Measurements from ENCODE around the gene AGBL4. TPM values are rescaled to one million over a fixed set of nuclear protein-coding genes. Genes with fewer than 3 reads are reported as not detected.

The AGBL4 gene
- total RNA-seq, 1 experiment from 2014 or later, result 0.33 TPM

GRCh38 chr1:48500541-48501450 lies 1523.0 kb downstream of the AGBL4 start:
- no peak overlapping the region for H3K4me2 ChIP-seq (ENCODE audit: low read length)
- ChIA-PET CTCF (no interaction called here), POLR2A (ENCODE audit: unreplicated experiment) (no interaction called here)
- ATAC-seq, result no peak
- H3K9me2 ChIP-seq (replicated peaks; ENCODE audit: low read length), result no peaks in the 10 kb centered on the region
- no peaks in the 10 kb centered on the region for H4K20me1 ChIP-seq (ENCODE audit: low read length)
- H3K4me1 ChIP-seq (ENCODE audit: insufficient read depth, low read length), result no peaks in the 10 kb centered on the region
- H3K9ac ChIP-seq (ENCODE audit: low read length), result no peak overlapping the region
- H3K79me2 ChIP-seq (ENCODE audit: low read length), result no peaks in the 10 kb centered on the region
- H3K27me3 ChIP-seq (ENCODE audit: low read length), result no peaks in the 10 kb centered on the region
- H2AFZ ChIP-seq (ENCODE audit: low read length), result no peak overlapping the region
- TF ChIP-seq EZH2phosphoT487 (IDR thresholded peaks at IDR 0.05; ENCODE audit: borderline replicate concordance, low read length), result no peak
- TF ChIP-seq CTCF (conservative IDR thresholded peaks at IDR 0.05; ENCODE audit: low read depth, low read length), result no peak
- no peak for TF ChIP-seq EZH2 (IDR thresholded peaks at IDR 0.05; ENCODE audit: low read length, unreplicated experiment)
- no peaks in the 10 kb centered on the region for H3K9me3 ChIP-seq (ENCODE audit: low read length)
- no TSS peak for BruUV-seq (replicated peaks)
- H3K27ac ChIP-seq (ENCODE audit: low read length), result no peak overlapping the region
- no peak overlapping the region for H3K4me3 ChIP-seq (ENCODE audit: low read length)
- intact Hi-C loops (cut with micrococcal nuclease), result no loop called here
- no peaks in the 10 kb centered on the region for H3K36me3 ChIP-seq (ENCODE audit: low read depth, low read length)
- DNase-seq, result no peak
- H3F3A ChIP-seq (ENCODE audit: low read length, unreplicated experiment), result no peaks in the 10 kb centered on the region

DNA sequence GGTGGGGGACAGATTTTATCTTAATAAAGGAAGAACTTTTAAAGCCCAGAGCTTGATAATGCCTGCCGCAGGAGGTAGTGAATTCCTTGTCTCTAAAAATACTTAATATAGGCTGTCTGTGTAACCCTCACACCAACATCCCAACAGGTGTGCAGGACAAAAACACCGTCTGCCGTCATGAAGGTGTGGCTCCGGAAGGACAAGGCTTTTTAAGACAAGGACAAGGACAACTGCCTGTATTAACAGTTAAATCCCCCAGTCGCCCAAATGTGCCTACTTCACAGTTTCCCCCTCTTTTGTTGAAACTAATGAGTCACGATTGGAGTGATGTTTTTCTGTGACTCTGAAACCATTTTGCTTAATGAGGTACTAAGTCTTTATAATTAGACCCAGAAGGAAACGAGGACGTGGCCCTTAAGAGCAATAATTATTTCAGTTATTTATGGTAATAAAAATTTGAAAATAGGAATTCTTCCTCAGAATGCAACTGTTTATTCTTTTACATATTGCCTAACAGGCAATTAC lies 1524.5 kb downstream of the AGBL4 start:
- intact Hi-C loops (cut with micrococcal nuclease), result loop anchor here (2.0 to 10.0 kb wide), 2 partner anchors 26 to 394 kb away; partner anchors contain the start of gene SPATA6

More for the DNA sequence above, 1524.5 kb downstream of the AGBL4 start:
- ATAC-seq, result no peak
- Histone ChIP-seq H3K79me2 (ENCODE audit: low read length) (no peaks in the 10 kb centered on the region), H3K9me2 (replicated peaks; ENCODE audit: low read length) (no peaks in the 10 kb centered on the region), H3K9me3 (ENCODE audit: low read length) (no peaks in the 10 kb centered on the region), H3K4me1 (ENCODE audit: insufficient read depth, low read length) (peaks cover 5% of the 10 kb centered on the region), H3K36me3 (ENCODE audit: low read depth, low read length) (no peaks in the 10 kb centered on the region), H3F3A (ENCODE audit: low read length, unreplicated experiment) (no peaks in the 10 kb centered on the region), H3K4me2 (ENCODE audit: low read length) (no peak overlapping the region), H4K20me1 (ENCODE audit: low read length) (no peaks in the 10 kb centered on the region), H3K27ac (ENCODE audit: low read length) (no peak overlapping the region), H3K9ac (ENCODE audit: low read length) (no peak overlapping the region), H2AFZ (ENCODE audit: low read length) (no peak overlapping the region), H3K27me3 (ENCODE audit: low read length) (no peaks in the 10 kb centered on the region), H3K4me3 (ENCODE audit: low read length) (no peak overlapping the region)
- no TSS peak for BruUV-seq (replicated peaks)
- no peak for TF ChIP-seq CTCF (conservative IDR thresholded peaks at IDR 0.05; ENCODE audit: low read depth, low read length)
- TF ChIP-seq EZH2 (IDR thresholded peaks at IDR 0.05; ENCODE audit: low read length, unreplicated experiment), result no peak
- no peak for TF ChIP-seq EZH2phosphoT487 (IDR thresholded peaks at IDR 0.05; ENCODE audit: borderline replicate concordance, low read length)
- DNase-seq, result no peak
- CTCF ChIA-PET, result interaction anchor here (1.8 kb wide), 1 partner anchor 143 kb away, joined by 20 read pairs; no protein-coding TSS in a partner anchor
- POLR2A ChIA-PET (ENCODE audit: unreplicated experiment), result no interaction called here
